ENCODE data around the gene GPX8. TPM values are rescaled to one million over a fixed set of nuclear protein-coding genes. Genes with fewer than 3 reads are reported as not detected.
A peak's percentile ranks its signal among the peaks of the same experiment; 100 is the strongest.

The GPX8 gene
- total and polyA plus RNA-seq, 11 donors, result 3.9 to 16.1 (median 5.1) TPM

- intact Hi-C loops (cut with DNase I), result no loop called here
Observed at GRCh38 chr5:55187370-55187769, 27.4 kb downstream of the GPX8 start.

GRCh38 chr5:55188656-55189540 lies 28.9 kb downstream of the GPX8 start:
- TF ChIP-seq POLR2A (IDR thresholded peaks at IDR 0.05), result no peak
- no peak for TF ChIP-seq CTCF (IDR thresholded peaks at IDR 0.05)
- intact Hi-C loops (cut with DNase I), result no loop called here
- ATAC-seq (no peak), DNase-seq (no peak)
- 64 to 68% (median 67%) methylated on average over 6 of the region's 6 CpGs for WGBS, 4 donors
- H3K36me3 ChIP-seq, result no peaks in the 10 kb centered on the region
- H3K27ac ChIP-seq, result no peak overlapping the region
- H3K27me3 ChIP-seq, result peaks cover 0 to 93% (median 50%) of the 10 kb centered on the region in 9 donors
- peaks cover 0 to 1% (median 0%) of the 10 kb centered on the region in 12 donors for H3K9me3 ChIP-seq
- no peak overlapping the region for H3K4me3 ChIP-seq
- no peaks in the 10 kb centered on the region for H3K4me1 ChIP-seq

More at GRCh38 chr5:55187370-55187769, 27.4 kb downstream of the GPX8 start:
- Histone ChIP-seq H3K36me3 (no peaks in the 10 kb centered on the region), H3K27ac (no peak overlapping the region), H3K27me3 (peaks cover 0 to 94% (median 53%) of the 10 kb centered on the region in 9 donors), H3K9me3 (peaks cover 0 to 9% (median 0%) of the 10 kb centered on the region in 12 donors), H3K4me1 (no peaks in the 10 kb centered on the region), H3K4me3 (no peak overlapping the region)
- TF ChIP-seq CTCF (IDR thresholded peaks at IDR 0.05) (peak in 1 of 12 donors; percentile 5), POLR2A (IDR thresholded peaks at IDR 0.05) (no peak)
- no peak for ATAC-seq
- no peak for DNase-seq
- WGBS, 4 donors, result 53 to 61% (median 58%) methylated on average over 4 of the region's 4 CpGs

GRCh38 chr5:55191165-55191564 lies 31.2 kb downstream of the GPX8 start:
- intact Hi-C loops (cut with DNase I), result no loop called here
- no peaks in the 10 kb centered on the region for H3K9me3 ChIP-seq
- H3K4me1 ChIP-seq, result no peaks in the 10 kb centered on the region
- H3K27me3 ChIP-seq, result peaks cover 0 to 94% (median 50%) of the 10 kb centered on the region in 9 donors
- H3K36me3 ChIP-seq, result no peaks in the 10 kb centered on the region
- 89 to 95% (median 93%) methylated on average over 2 of the region's 2 CpGs for WGBS, 4 donors
- H3K4me3 ChIP-seq, result no peak overlapping the region
- no peak overlapping the region for H3K27ac ChIP-seq
- DNase-seq, result no peak
- no peak for TF ChIP-seq POLR2A (IDR thresholded peaks at IDR 0.05)
- TF ChIP-seq CTCF (IDR thresholded peaks at IDR 0.05), result no peak
- no peak for ATAC-seq

GRCh38 chr5:55205001-55205400 lies 45.0 kb downstream of the GPX8 start:
- Histone ChIP-seq H3K4me3 (no peak overlapping the region), H3K4me1 (no peaks in the 10 kb centered on the region), H3K27ac (no peak overlapping the region), H3K27me3 (peaks cover 0 to 50% (median 3%) of the 10 kb centered on the region in 9 donors), H3K36me3 (no peaks in the 10 kb centered on the region), H3K9me3 (no peaks in the 10 kb centered on the region)
- WGBS, 4 donors, result 37 to 63% (median 51%) methylated on average over 2 of the region's 2 CpGs
- ATAC-seq (no peak), DNase-seq (no peak)
- intact Hi-C loops (cut with DNase I), result no loop called here
- TF ChIP-seq CTCF (IDR thresholded peaks at IDR 0.05) (no peak), POLR2A (IDR thresholded peaks at IDR 0.05) (no peak)
